CD14-positive monocyte (primary cell): Measurements from ENCODE around the gene ENTPD2. TPM values are rescaled to one million over a fixed set of nuclear protein-coding genes. Genes with fewer than 3 reads are reported as not detected.

ENCODE experiments used
- DNase-seq, 3 donors: peaks; one replicate each; pipeline ENCODE4 v3.0.0-alpha.2; 2011 to 2022
- H2AFZ ChIP-seq: 2 replicates; pipeline ENCODE4 v1.6.0; 2012; ENCODE audit warnings: mild to moderate bottlenecking, low read depth, low read length, inconsistent platforms; ENCODE audit not compliant: insufficient read depth, poor library complexity, severe bottlenecking
- H3K27ac ChIP-seq, 2 donors: 1 replicate in 1 of 2; 2 replicates in 1 of 2; pipeline ENCODE4 v1.5.1; 2012 to 2013; ENCODE audit warnings: low read length in 2 of 2, control low read depth in 1 of 2, inconsistent platforms in 1 of 2, low read depth in 1 of 2, mild to moderate bottlenecking in 1 of 2
- H3K27me3 ChIP-seq, 2 donors: one replicate each; pipeline versions ENCODE4 v1.6.0 to v1.6.1; 2011 to 2013; ENCODE audit warnings: low read length in 2 of 2; ENCODE audit not compliant: control insufficient read depth in 2 of 2, insufficient read depth in 2 of 2
- H3K36me3 ChIP-seq, 2 donors: replicated peaks in 1 of 2; 1 replicate in 1 of 2; 2 replicates in 1 of 2; pipeline versions ENCODE4 v1.5.1 to v1.6.1; 2012 to 2013; ENCODE audit warnings: low read length in 2 of 2, control low read depth in 1 of 2, inconsistent platforms in 1 of 2, mild to moderate bottlenecking in 1 of 2; ENCODE audit not compliant: insufficient read depth in 2 of 2, control insufficient read depth in 1 of 2
- H3K4me1 ChIP-seq, 2 donors: 1 replicate in 1 of 2; 2 replicates in 1 of 2; pipeline versions ENCODE4 v1.5.1 to v1.6.1; 2012 to 2013; ENCODE audit warnings: low read length in 2 of 2, control low read depth in 1 of 2, inconsistent platforms in 1 of 2, mild to moderate bottlenecking in 1 of 2, moderate library complexity in 1 of 2; ENCODE audit not compliant: insufficient read depth in 2 of 2, control insufficient read depth in 1 of 2
- H3K4me2 ChIP-seq: replicated peaks from 2 replicates; pipeline ENCODE3; 2012; ENCODE audit warnings: low read length, moderate library complexity, mild to moderate bottlenecking; ENCODE audit not compliant: poor library complexity, severe bottlenecking; ENCODE audit errors: extremely low read depth
- H3K4me3 ChIP-seq, 3 experiments: fragments of 200-600 bp in 1 of 3; sonication (generic) in 1 of 3; replicated peaks in 1 of 3; 1 replicate in 2 of 3; 2 replicates in 1 of 3; pipeline ENCODE4 v1.5.1; 2011 to 2013; ENCODE audit warnings: low read length in 3 of 3, mild to moderate bottlenecking in 3 of 3, control low read depth in 2 of 3, low read depth in 2 of 3, inconsistent platforms in 1 of 3, moderate library complexity in 1 of 3
- H3K79me2 ChIP-seq: 2 replicates; pipeline ENCODE4 v1.6.0; 2012; ENCODE audit warnings: mild to moderate bottlenecking, control low read depth, inconsistent platforms, low read length, moderate library complexity; ENCODE audit not compliant: insufficient read depth
- H3K9ac ChIP-seq: 2 replicates; pipeline ENCODE4 v1.6.0; 2017; ENCODE audit warnings: low read length, mild to moderate bottlenecking; ENCODE audit not compliant: insufficient read depth, poor library complexity, severe bottlenecking
- H3K9me3 ChIP-seq, 2 donors: replicated peaks in 1 of 2; 1 replicate in 1 of 2; 2 replicates in 1 of 2; pipeline versions ENCODE4 v1.5.1 to v1.6.1; 2012 to 2013; ENCODE audit warnings: low read length in 2 of 2, control low read depth in 1 of 2; ENCODE audit not compliant: control insufficient read depth in 1 of 2, insufficient read depth in 1 of 2
- H4K20me1 ChIP-seq: 2 replicates; pipeline ENCODE4 v1.6.0; 2012; ENCODE audit warnings: mild to moderate bottlenecking, low read length, control low read depth, moderate library complexity; ENCODE audit not compliant: insufficient read depth
- H3K27ac Mint-ChIP-seq, 7 donors: one replicate each; pipeline ENCODE4 v1.8.0; 2020; ENCODE audit warnings: mild to moderate bottlenecking in 7 of 7, mixed read lengths in 7 of 7, moderate library complexity in 6 of 7, inconsistent platforms in 2 of 7
- H3K27me3 Mint-ChIP-seq, 3 donors: one replicate each; pipeline ENCODE4 v1.8.0; 2021 to 2022; ENCODE audit warnings: low read depth in 3 of 3, mild to moderate bottlenecking in 3 of 3, mixed read lengths in 3 of 3, moderate library complexity in 3 of 3, inconsistent platforms in 1 of 3
- H3K36me3 Mint-ChIP-seq, 2 donors: one replicate each; pipeline ENCODE4 v1.8.0; 2020; ENCODE audit warnings: mixed read lengths in 2 of 2, inconsistent platforms in 1 of 2, mild to moderate bottlenecking in 1 of 2
- H3K4me1 Mint-ChIP-seq: one replicate; pipeline ENCODE4 v1.8.0; 2020; ENCODE audit warnings: mild to moderate bottlenecking, mixed read lengths
- H3K4me3 Mint-ChIP-seq, 2 donors: one replicate each; pipeline ENCODE4 v1.8.0; 2020; ENCODE audit warnings: mild to moderate bottlenecking in 2 of 2, mixed read lengths in 2 of 2, moderate library complexity in 1 of 2
- H3K9me3 Mint-ChIP-seq, 7 donors: one replicate each; pipeline ENCODE4 v1.8.0; 2020 to 2022; ENCODE audit warnings: mixed read lengths in 7 of 7, mild to moderate bottlenecking in 6 of 7, moderate library complexity in 6 of 7, inconsistent platforms in 2 of 7
- WGBS: methylation state at CpG from one replicate; pipeline ENCODE4 v1.1.5; 2013; ENCODE audit warnings: missing lambda C conversion rate; ENCODE audit not compliant: insufficient coverage; 5-methylcytosine and 5-hydroxymethylcytosine counted together
- intact Hi-C, 2 donors: fragments of 100-400 bp; cut with micrococcal nuclease; formaldehyde crosslinking; loops; one replicate each; pipeline versions ENCODE4 v1.15.0 to v1.15.1; 2023
- polyA plus RNA-seq, 3 donors: library from polyadenylated mRNA; depleted of rRNA in 1 of 3; unstranded in 2 of 3; stranded (reverse) in 1 of 3; fragments of 300-500 nt in 2 of 3; fragments of >200 nt in 1 of 3; fragmentation: Illumina TruSeq in 2 of 3; gene quantifications; 1 replicate in 2 of 3; 2 replicates in 1 of 3; pipeline ENCODE4 v1.2.3, GENCODE V29; 2012 to 2021
- TF ChIP-seq, protein P1 (sequence below): fragments of 200-600 bp; IDR thresholded peaks from one replicate; pipeline ENCODE4 v1.8.0; 2022; ENCODE audit warnings: antibody characterized with exemption, mild to moderate bottlenecking

Gene ENTPD2
- polyA plus RNA-seq, 3 donors, result not detected

- Histone ChIP-seq H3K9me3 (no peaks in the 10 kb centered on the region), H3K36me3 (peaks cover 0 to 5% of the 10 kb centered on the region in 2 donors), H4K20me1 (no peaks in the 10 kb centered on the region), H3K79me2 (peaks cover 6% of the 10 kb centered on the region), H3K4me2 (no peak overlapping the region), H3K27ac (no peak overlapping the region), H2AFZ (no peak overlapping the region), H3K9ac (no peak overlapping the region), H3K4me1 (peaks cover 23 to 31% of the 10 kb centered on the region in 2 donors), H3K4me3 (no peak overlapping the region), H3K27me3 (peaks cover 0 to 5% of the 10 kb centered on the region in 2 donors)
- H3K4me1 Mint-ChIP-seq, result peaks cover 20% of the 10 kb centered on the region
- TF ChIP-seq, protein P1, sequence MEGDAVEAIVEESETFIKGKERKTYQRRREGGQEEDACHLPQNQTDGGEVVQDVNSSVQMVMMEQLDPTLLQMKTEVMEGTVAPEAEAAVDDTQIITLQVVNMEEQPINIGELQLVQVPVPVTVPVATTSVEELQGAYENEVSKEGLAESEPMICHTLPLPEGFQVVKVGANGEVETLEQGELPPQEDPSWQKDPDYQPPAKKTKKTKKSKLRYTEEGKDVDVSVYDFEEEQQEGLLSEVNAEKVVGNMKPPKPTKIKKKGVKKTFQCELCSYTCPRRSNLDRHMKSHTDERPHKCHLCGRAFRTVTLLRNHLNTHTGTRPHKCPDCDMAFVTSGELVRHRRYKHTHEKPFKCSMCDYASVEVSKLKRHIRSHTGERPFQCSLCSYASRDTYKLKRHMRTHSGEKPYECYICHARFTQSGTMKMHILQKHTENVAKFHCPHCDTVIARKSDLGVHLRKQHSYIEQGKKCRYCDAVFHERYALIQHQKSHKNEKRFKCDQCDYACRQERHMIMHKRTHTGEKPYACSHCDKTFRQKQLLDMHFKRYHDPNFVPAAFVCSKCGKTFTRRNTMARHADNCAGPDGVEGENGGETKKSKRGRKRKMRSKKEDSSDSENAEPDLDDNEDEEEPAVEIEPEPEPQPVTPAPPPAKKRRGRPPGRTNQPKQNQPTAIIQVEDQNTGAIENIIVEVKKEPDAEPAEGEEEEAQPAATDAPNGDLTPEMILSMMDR, result no peak
- 93% methylated on average over 20 of the region's 23 CpGs for WGBS
- H3K27me3 Mint-ChIP-seq, result peaks cover 9 to 17% (median 11%) of the 10 kb centered on the region in 3 donors
- no peaks in the 10 kb centered on the region for H3K9me3 Mint-ChIP-seq
- H3K36me3 Mint-ChIP-seq, result peaks cover 6 to 18% of the 10 kb centered on the region in 2 donors
- no peak overlapping the region for H3K4me3 Mint-ChIP-seq
- intact Hi-C loops, result loop anchor here (5.0 to 10.0 kb wide), 2 partner anchors 33 to 281 kb away; partner anchors contain the start of gene FUT7 (in 1 of the 2)
- H3K27ac Mint-ChIP-seq, result no peak overlapping the region
- DNase-seq, result no peak
These were observed 11.6 kb upstream of the ENTPD2 start for GRCh38 chr9:137065336-137065967.

DNA sequence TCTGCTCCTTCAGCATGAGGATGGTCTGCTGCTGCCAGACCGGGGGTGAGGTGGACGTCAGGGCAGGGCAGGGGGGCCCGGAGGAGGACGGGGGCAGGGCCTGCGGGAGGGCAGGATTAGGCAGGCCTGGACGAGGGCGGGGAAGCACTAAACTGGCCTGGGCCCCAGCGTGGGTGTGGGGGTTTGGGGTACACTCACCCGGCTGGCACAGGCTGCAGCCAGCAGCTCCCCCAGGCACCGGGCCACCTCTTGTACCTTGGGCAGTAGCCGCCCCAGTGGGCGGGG is 11.0 kb upstream of the ENTPD2 start:
- no peak overlapping the region for H3K27ac Mint-ChIP-seq
- no peak overlapping the region for H3K4me3 Mint-ChIP-seq
- Histone ChIP-seq H2AFZ (no peak overlapping the region), H3K79me2 (peaks cover 6% of the 10 kb centered on the region), H4K20me1 (no peaks in the 10 kb centered on the region), H3K27me3 (peaks cover 0 to 5% of the 10 kb centered on the region in 2 donors), H3K27ac (no peak overlapping the region), H3K4me2 (no peak overlapping the region), H3K9me3 (no peaks in the 10 kb centered on the region), H3K36me3 (peaks cover 0 to 5% of the 10 kb centered on the region in 2 donors), H3K4me1 (peaks cover 23 to 24% of the 10 kb centered on the region in 2 donors), H3K4me3 (no peak overlapping the region), H3K9ac (no peak overlapping the region)
- TF ChIP-seq, protein P1, result no peak
- intact Hi-C loops, result loop anchor here (5.0 to 10.0 kb wide), 2 partner anchors 33 to 280 kb away; partner anchors contain the start of gene FUT7 (in 1 of the 2)
- no peaks in the 10 kb centered on the region for H3K9me3 Mint-ChIP-seq
- DNase-seq, result no peak
- H3K4me1 Mint-ChIP-seq, result peaks cover 20% of the 10 kb centered on the region
- H3K27me3 Mint-ChIP-seq, result peaks cover 13 to 22% (median 14%) of the 10 kb centered on the region in 3 donors
- WGBS, result 96% methylated on average over 12 of the region's 12 CpGs
- peaks cover 6 to 18% of the 10 kb centered on the region in 2 donors for H3K36me3 Mint-ChIP-seq
